IPS-18c (cell line): ENCODE data around the gene MYNN.

Source experiments
- H3K4me3 ChIP-seq: 2 replicates; pipeline ENCODE4 v1.7.0; 2013; ENCODE audit warnings: low read depth, mild to moderate bottlenecking, low read length, moderate library complexity; ENCODE audit not compliant: insufficient read depth
- H3K9me3 ChIP-seq: one replicate; pipeline ENCODE4 v1.6.1; 2013; ENCODE audit warnings: mild to moderate bottlenecking, low read length, moderate library complexity; ENCODE audit not compliant: control insufficient read depth, insufficient read depth

MYNN gene

DNA sequence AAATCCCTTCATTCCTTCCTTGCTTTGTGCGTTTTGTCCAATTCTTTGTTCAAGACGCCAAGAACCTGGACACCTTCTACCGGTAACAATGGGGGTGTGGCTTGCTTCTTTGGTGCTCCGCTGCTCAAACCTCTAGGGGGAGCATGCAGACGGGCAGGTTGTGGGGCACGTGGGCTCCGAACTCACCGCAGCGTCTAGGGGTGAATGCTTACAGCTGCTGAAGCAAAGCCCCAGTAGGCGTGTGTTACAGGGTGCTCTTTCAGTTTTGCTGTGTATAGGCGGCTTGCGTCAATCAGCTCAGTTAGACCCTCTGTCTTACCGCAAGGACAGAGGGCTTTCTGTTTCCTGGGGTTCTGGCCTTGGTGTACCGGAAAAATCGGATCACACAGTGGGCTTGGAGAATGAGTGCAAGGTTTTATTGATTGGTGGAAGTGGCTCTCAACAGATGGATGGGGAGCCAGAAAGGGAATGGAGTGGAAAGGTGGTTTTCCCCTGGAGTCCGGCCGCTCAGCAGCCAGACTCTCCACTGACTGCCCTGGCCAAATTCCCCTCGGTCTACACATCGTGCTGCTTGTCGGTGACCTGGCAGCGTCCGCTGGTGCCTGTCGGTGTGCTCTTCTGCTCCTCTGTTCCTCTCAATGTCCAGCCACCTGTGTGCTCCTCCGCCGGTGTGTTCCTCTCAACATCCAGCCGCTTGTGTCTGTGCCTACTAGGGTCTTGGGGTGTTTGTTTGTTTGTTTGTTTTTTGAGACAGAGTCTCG is 40.7 kb downstream of the MYNN start:
- Histone ChIP-seq H3K9me3 (peaks cover 2% of the 10 kb centered on the region), H3K4me3 (no peak overlapping the region)

DNA sequence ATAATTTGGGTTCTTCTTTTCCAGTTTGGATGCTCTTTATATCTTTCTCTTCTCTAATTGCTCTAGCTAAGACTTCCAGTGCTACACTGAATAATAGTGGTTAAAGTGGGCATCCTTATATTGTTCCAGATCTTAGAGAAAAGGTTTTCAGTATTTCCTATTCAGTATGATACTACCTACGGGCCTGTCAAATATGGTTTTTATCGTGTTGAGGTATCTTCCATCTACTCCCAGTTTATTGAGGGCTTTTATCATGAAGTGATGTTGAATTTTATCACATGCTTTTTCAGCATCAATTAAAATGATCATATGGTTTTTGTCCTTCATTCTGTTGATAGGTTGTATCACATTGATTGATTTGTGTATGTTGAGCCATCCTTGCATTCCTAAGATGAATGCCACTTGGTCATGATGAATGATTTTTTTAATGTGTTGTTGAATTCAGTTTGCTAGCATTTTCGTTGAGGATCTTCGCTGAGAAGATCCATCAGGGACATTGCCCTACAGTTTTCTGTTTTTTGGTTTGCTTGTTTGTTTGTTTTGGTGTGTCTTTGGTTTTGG is 42.5 kb downstream of the MYNN start:
- Histone ChIP-seq H3K9me3 (peaks cover 2% of the 10 kb centered on the region), H3K4me3 (no peak overlapping the region)

DNA sequence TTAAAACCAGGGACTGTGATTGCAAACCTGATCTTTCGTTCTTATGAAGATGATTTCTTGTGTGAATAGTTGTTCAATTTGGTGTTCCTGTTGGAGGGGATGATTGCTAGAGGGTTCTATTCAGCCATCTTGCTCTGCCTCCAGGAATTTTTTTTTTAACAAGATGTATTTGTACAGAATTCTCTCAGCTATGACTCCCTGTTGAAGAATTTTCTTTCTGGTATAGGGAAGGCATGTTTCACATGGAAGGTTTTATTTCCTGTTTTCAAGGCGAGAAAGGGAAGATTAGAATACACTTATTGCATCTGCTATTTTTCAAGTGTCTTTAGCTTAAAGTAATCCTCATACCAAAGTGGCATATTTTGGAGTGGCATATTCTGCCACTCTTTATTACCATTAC is 45.1 kb downstream of the MYNN start:
- H3K9me3 ChIP-seq = no peaks in the 10 kb centered on the region
- H3K4me3 ChIP-seq = no peak overlapping the region

DNA sequence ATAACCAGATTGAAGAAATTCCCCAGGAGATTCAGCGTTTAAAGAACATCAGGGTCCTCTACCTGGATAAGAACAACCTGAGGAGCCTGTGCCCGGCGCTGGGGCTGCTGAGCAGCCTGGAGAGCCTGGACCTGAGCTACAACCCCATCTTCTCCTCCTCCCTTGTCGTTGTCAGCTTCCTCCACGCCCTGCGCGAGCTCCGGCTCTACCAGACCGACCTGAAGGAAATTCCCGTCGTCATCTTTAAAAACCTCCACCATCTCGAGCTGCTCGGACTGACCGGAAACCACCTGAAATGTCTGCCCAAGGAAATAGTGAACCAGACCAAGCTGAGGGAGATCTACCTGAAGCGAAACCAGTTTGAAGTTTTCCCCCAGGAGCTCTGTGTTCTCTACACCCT is 48.9 kb downstream of the MYNN start:
- Histone ChIP-seq H3K9me3 (no peaks in the 10 kb centered on the region), H3K4me3 (no peak overlapping the region)

DNA sequence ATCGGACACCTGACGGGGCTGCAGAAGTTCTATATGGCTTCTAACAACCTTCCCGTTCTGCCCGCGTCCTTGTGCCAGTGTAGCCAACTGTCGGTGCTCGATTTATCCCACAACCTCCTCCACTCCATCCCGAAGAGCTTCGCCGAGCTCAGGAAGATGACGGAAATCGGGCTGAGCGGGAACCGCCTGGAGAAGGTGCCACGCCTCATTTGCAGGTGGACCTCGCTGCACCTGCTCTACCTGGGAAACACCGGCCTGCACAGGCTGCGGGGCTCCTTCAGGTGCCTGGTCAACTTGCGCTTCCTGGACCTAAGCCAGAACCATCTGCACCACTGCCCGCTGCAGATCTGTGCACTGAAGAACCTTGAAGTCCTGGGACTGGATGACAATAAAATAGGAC is 49.3 kb downstream of the MYNN start:
- no peak overlapping the region for H3K4me3 ChIP-seq
- no peaks in the 10 kb centered on the region for H3K9me3 ChIP-seq

DNA sequence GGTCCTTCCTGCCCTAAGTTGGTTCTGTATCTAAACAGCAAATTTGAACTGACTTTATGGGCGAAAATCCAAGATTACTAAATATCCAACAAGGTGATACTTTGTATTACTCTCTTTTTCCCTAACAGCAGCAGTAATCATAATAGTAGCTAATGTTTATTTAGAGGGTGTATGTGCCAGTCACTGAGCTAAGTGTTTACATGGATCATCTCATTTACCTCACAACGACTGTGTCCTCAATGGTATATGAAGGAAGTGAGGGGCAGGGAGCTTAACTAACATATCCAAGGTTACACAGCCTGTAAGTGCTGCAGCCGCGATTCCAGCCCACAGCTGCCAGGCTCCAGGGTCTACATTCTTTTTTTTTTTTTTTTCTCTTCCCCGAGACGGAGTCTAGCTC is 49.8 kb downstream of the MYNN start:
- no peak overlapping the region for H3K4me3 ChIP-seq

DNA sequence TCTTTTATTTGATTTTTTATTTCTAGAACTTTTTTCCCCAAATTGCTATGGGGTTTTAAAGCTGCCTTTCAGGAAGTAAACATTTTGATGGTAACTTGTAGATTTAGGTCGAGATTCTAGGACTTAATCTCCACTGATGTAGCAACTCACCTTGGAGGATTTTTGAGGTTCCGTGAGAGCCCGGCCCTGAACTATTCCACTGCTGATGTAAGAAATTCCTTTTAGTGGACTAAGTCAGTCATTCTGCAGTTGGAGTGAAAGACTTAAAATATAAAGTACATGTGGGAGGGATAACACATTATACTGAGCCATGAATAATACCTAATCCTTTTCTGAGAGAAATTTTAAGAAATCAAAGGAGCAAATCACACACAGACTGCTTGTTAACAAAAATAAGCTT is 52.1 kb downstream of the MYNN start:
- Histone ChIP-seq H3K9me3 (no peaks in the 10 kb centered on the region), H3K4me3 (no peak overlapping the region)

More for the DNA sequence above, 49.8 kb downstream of the MYNN start:
- no peaks in the 10 kb centered on the region for H3K9me3 ChIP-seq

DNA sequence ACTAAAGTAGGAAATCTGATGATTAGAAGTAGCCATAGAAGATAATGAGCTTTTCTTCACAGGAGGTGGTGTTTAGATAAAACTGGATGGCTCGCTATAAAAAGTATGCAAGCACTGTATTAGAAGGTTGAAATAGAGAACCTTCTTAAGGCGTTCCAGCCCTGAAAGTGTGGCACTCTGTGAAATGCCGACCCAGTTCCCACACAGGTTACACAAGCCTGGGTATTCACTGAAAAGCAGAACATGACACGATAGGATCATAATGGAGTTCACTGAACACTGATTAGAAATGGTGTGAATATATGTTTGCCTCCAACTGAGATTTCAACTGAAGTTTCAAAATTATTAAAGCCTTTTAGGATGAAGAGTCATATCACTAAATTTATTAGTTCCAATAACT is 54.5 kb downstream of the MYNN start:
- H3K4me3 ChIP-seq = no peak overlapping the region
- no peaks in the 10 kb centered on the region for H3K9me3 ChIP-seq

DNA sequence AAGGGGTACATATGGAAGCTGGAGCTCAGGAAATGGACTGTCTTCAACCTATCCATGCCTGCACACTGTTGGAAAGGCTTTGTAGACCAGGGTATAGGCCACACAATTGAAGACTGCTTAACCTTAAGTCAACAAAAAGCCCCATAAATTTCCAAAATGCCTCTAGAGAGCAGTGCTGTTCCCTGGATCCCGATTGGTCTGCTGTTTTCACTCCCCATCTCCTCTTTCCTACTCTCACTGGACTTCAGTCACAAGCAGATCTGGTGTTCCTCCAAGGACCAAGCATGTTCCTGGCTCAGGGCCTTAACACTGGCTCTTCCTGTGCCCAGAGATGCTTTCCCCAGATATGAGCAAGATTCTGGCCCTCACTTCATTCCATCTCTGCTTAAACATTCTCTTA is 62.3 kb downstream of the MYNN start:
- no peaks in the 10 kb centered on the region for H3K9me3 ChIP-seq
- no peak overlapping the region for H3K4me3 ChIP-seq

DNA sequence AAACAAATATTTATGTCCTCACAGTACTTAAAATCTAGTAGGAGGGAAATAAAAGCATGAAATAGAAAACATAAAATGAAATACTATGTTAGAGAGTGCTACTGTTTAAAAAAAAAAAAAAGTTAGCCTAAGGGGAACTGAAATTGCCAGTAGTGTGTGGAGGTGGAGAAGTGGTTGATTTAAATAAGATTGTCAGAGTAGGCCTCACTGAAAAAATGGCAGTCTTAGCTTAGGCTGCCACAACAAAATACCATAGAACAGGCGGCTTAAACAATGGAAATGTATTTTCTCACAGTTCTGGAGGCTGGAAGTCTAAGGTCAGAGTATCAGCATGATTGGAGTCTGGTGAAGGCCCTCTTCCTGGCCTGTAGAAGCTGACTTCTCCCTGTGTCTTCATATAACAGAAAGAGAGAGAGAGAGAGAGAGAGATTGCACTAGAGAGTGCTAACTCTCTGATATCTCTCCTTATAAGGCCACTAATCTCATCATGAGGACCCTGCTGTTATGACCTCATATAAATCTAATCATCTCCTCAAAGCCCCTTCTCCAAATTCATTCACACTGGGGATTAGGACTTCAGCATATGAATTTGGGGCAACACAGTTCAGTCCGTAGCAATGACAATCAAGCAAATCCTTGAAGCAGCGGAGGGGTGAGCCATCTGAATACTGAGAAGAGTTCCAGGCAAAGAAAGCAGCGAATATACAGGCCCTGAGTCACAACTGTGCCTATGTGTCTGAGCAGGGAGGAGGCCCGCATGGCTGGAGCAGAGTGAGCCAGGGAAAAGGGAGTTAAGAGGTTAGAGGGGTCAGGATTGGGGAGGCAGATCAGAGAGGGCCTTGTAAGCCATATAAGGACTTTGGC is 63.1 kb downstream of the MYNN start:
- Histone ChIP-seq H3K9me3 (no peaks in the 10 kb centered on the region), H3K4me3 (no peak overlapping the region)

DNA sequence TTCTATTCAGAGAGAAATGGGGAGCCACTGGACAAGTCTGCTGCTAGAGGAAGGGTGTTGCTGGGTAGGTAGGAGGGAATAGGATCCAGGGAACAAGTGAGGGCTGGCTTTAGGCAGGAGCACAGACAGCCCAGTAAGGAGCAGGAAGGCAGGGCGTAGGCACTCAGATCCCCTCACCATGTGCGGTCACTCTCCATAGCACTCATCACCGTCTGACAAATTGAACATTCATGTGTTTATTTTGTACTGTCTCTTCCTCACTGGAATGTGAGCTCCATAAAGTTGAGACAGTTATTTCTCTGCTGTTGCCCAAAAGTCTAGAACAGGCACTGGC is 63.7 kb downstream of the MYNN start:
- Histone ChIP-seq H3K9me3 (no peaks in the 10 kb centered on the region), H3K4me3 (no peak overlapping the region)

DNA sequence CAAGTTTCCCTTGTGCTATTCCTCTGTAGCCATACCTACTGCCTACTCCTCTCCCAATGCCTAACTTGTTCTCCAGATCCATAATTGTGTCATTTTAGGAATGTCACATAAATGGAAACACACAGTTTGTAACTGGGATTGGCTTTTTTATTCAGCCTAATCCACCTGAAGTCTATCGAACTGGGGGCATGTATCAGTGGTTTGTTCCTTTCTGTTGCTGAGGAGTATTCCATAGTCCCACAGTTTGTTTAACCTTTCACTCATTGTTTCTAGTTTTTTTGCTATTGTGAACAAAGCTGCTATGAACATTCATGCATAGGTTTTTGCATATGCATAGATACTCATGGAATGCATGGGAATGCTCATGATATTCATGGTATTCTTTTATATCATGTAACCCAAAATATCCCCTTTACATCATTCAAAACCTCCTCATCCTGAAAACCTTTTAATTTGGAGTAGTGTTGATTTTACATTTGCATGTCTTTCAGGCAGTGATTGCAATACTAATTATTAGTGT is 65.4 kb downstream of the MYNN start:
- Histone ChIP-seq H3K9me3 (no peaks in the 10 kb centered on the region), H3K4me3 (no peak overlapping the region)
